Suppressor macrophage treated with lipopolysaccharide for 4 hours (primary cell): Measurements from ENCODE around the gene RAI1.

ENCODE experiments used
- DNase-seq: peaks from one replicate; pipeline ENCODE4 v3.0.0-alpha.2; 2020

Gene RAI1

GRCh38 chr17:17754719-17755686, 73.7 kb downstream of the RAI1 start:
- no peak for DNase-seq

GRCh38 chr17:17755715-17756114, 74.5 kb downstream of the RAI1 start:
- DNase-seq, result no peak

- no peak for DNase-seq
These were observed 76.1 kb downstream of the RAI1 start for GRCh38 chr17:17757391-17757791.

GRCh38 chr17:17757956-17758845, 76.9 kb downstream of the RAI1 start:
- no peak for DNase-seq

GRCh38 chr17:17758941-17759563, 77.8 kb downstream of the RAI1 start:
- DNase-seq, result no peak

- DNase-seq, result no peak
These were observed 79.1 kb downstream of the RAI1 start for GRCh38 chr17:17760350-17760749.

GRCh38 chr17:17760872-17761550, 79.8 kb downstream of the RAI1 start:
- no peak for DNase-seq

GRCh38 chr17:17761894-17762743, 80.9 kb downstream of the RAI1 start:
- no peak for DNase-seq

GRCh38 chr17:17762744-17763105, 81.5 kb downstream of the RAI1 start:
- no peak for DNase-seq

- no peak for DNase-seq
These were observed 81.9 kb downstream of the RAI1 start for GRCh38 chr17:17763136-17763535.

GRCh38 chr17:17763734-17764133, 82.5 kb downstream of the RAI1 start:
- no peak for DNase-seq

GRCh38 chr17:17765359-17766076, 84.3 kb downstream of the RAI1 start:
- DNase-seq, result no peak

GRCh38 chr17:17766077-17766743, 85.0 kb downstream of the RAI1 start:
- DNase-seq, result no peak

GRCh38 chr17:17766744-17767120, 85.5 kb downstream of the RAI1 start:
- no peak for DNase-seq

- no peak for DNase-seq
These were observed 86.1 kb downstream of the RAI1 start for GRCh38 chr17:17767154-17767869.

GRCh38 chr17:17767887-17768418, 86.7 kb downstream of the RAI1 start:
- no peak for DNase-seq

GRCh38 chr17:17768424-17769088, 87.3 kb downstream of the RAI1 start:
- no peak for DNase-seq

GRCh38 chr17:17769869-17770631, 88.8 kb downstream of the RAI1 start:
- DNase-seq, result no peak
